OCI-M2 (cell line): ENCODE data around the gene DYDC2.
"Not testable (repeated sequence)": the region's sequence is repeated elsewhere in the genome, so short reads cannot be mapped to it uniquely, and the experiment has no call there.

ENCODE experiments used
- DNase-seq: peaks from one replicate; lab custom pipeline; 2025; ENCODE audit not compliant: unreplicated experiment; lab: John Stamatoyannopoulos, UW

Gene DYDC2

DNA sequence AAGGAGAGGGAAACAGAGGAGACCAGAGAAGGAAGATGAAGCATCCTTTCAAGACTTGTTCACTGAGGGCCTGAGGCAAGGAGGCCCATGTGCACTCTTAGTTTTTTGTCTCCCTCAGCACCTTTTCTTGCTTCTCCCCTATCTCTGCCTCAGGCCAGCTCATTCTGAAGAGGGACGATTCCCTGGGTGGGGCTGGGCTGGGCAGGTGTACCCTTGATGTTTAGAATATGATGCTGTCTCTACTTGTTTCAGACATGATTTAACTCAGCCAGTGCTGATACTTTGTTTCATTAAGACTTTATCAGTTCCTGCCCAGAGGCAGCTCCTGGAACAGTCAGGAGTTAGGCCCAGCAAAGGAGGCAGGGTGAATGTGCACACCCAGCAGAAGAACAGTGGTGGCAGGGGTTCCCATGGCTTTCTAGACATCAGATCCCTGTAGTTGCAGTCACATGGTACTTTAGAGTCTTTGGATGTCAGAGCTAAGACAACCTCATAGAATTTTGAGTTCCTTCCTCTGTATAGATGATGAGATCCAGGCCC lies 55.2 kb downstream of the DYDC2 start:
- DNase-seq: no peak

DNA sequence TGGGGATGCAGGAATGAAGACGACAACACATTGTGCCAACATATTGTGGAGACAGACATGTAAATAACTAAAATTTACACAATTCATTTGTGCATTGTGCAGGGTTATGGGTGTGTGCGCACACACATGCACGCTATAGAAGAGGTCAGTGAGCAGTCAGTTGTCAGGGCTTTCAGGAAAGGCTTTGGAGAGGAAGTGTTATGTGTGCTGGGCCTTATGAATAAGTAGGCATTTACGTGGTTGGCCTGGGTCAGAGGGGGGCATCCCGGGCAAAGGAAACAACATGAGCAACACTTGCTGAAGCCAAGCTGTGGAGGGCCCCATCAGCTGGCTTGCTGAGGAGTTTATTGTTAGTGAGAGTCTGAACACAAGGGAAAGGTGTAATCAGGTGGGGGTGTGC lies 55.9 kb downstream of the DYDC2 start:
- no peak for DNase-seq

DNA sequence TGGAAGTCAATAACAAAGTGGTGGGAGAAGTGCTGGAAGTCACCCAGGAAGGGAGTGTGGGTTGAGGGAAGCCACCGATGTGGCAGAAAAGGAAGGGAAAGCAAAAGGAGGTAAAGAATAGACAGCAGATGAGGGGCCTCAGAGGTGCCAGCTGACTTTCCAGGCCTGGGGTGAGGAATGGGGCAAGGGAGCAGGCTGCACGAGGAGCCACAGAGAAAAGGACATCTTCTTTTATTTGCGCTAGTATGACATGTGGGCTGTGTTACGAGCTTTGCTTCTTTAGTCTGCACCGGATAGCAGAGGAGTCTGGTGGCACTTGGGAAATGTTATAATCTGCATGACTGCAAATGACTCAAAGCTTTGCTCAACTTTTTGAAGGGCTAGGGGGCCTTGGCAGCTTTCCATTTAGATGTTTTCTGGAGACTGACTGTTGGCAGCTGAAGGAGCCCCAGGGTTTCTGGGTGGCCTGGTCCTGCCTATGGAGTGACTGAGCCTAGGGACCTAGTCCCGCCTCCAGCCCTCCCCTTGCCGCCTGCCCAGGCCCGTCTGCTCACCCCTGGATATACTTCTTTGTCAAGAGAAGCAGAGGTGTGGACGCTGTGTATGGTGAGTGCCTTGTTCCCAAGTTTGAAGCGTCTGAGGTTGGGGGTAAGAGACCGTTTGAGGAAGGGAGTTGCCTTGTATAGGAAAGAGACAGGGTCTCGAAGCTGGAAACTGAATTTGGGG lies 56.9 kb downstream of the DYDC2 start:
- DNase-seq: no peak

DNA sequence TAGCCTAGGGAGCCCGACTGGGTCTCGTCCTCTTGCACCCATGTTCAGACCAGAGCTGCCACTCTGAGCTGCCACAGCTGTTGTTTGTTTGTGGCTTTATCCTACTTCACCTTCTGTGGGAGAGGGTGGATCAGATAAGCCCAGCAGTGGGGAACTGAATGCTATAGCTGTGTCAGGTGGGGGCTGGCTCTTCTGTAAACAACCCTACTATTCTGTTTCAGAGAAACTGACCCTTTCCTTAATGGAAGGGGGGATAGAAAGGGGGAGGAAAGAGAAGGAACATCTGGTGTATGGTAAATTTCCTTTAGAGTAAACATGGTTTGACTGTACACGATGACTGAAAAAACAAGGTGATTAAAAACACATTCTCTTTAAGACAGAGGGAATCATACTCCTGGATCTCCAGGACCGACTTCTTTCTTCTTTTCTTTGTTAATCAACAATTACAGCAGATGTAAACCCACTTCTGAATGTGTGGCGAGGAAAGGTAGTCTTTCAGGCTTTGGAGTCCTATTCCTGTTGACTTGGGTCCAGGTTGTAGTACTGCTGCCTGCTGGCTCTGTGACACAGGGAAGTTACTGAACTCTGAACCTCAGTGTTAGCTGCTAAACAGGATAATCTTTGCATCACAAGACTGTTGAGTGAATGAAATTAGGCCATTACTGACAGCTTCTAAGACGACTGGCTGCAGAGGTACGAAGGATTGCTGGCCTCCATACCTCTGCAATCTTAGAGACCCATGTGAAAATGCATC lies 57.7 kb downstream of the DYDC2 start:
- DNase-seq: no peak

DNA sequence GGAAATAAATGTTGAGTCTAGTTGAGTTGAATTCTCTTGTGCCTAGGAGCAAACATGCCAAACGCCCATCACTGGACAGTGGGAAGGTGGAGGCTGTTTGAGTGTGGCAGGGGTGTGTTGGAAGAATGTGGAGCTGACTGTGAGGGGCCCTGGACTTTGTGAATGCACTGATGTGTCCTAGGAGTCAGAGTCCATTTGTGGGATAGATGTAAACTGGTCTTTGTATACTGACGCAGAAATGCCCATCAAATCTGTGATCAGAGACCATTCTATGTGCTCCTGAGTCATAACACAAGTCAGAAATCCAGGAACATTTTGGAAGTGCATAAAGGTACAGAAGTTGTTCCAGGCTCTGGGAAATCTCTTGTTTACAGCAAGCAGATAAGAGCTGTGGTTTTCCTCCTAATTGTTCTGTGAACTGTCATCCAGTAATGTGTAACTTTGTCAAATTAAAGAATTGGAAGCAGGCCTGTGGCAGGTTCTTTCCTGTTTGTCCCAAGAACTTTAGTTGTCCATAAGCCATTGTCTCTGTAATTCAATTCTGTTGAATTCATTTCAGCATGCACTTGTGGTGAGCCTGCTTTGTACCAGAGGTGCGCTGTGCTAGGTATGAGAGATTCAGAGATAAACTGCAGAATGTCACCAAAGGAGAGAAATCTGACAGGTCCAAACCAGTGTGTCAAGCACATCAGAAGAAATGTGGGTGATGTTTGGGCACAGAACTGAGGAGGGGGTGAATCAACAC lies 59.3 kb downstream of the DYDC2 start:
- no peak for DNase-seq

DNA sequence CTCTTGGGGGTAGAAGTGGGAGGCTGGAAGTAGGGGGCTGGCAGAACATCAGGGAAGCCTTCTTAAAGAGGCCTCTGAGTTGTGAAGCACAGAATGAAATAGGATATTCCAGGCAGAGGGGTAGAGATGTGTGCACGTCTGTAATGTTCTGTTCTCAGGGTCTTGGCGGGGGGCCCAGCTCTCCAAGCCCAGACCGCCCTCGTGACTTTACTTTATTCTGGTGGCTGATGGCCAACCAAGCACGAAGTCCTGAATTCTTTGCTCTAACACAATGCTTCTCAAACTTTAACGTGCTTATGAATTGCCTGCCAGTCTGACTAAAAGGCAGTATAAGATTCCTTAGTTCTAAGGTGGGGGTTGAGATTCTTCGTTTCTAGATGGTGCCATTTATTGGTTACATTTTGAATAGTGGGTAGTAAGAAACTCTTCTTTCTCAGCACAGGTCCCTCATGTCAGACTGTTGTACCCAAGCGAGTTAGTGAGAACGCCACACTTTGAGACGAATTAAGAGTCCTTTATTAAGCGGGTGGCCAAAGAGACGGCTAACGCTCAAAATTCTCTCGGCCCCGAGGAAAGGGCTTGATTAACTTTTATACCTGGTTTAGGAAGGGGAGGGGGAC lies 60.0 kb downstream of the DYDC2 start:
- no peak for DNase-seq

DNA sequence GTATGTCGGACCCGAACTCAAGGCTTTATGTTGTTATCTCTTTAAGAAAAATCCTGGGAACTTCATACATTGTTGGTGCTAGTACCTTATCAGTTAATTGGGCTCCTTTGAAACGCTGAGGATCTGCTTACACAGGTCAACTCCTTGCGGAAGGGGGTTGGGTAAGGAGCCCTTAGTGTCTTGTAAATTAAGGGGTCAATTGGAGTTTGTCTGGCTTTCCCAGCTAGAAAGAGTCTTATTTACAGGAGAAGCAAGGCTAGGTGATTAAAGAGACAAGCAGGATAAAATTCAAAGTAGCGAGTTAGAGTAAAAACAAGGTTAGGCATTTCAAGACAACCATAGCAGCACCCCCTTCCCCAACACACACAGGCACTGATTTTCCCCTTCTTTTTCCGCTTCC lies 60.7 kb downstream of the DYDC2 start:
- DNase-seq: not testable (repeated sequence)
